WTC11 (cell line): ENCODE measurements around the gene RASL11B. TPM values are rescaled to one million over a fixed set of nuclear protein-coding genes. Genes with fewer than 3 reads are reported as not detected.
A peak's percentile ranks its signal among the peaks of the same experiment; 100 is the strongest.

Experiments used
- ARID4B ChIP-seq: sonication (generic); formaldehyde crosslinking; IDR thresholded peaks from 2 replicates; pipeline ENCODE4 v1.8.0; 2023; ENCODE audit warnings: missing genetic modification reagents, mild to moderate bottlenecking, borderline replicate concordance
- CREB1 ChIP-seq: sonication (generic); formaldehyde crosslinking; IDR thresholded peaks from 2 replicates; pipeline ENCODE4 v1.8.0; 2023; ENCODE audit warnings: mild to moderate bottlenecking, missing genetic modification reagents
- ELF4 ChIP-seq: sonication (generic); formaldehyde crosslinking; IDR thresholded peaks from 2 replicates; pipeline ENCODE4 v1.8.1; 2022; ENCODE audit warnings: low read depth, mild to moderate bottlenecking, moderate library complexity, missing genetic modification reagents
- ERG ChIP-seq: fragments of 250-450 bp; sonication (Bioruptor Pico); IDR thresholded peaks from 2 replicates; pipeline ENCODE4 v1.8.0; 2021; ENCODE audit warnings: mild to moderate bottlenecking
- ETV6 ChIP-seq: sonication (generic); formaldehyde crosslinking; IDR thresholded peaks from 2 replicates; pipeline ENCODE4 v1.8.1; 2022; ENCODE audit warnings: mild to moderate bottlenecking, missing genetic modification reagents
- FOXJ3 ChIP-seq: sonication (generic); formaldehyde crosslinking; IDR thresholded peaks from 2 replicates; pipeline ENCODE4 v1.9.0; 2021; ENCODE audit warnings: missing genetic modification reagents, mild to moderate bottlenecking, borderline replicate concordance
- FOXK1 ChIP-seq: sonication (generic); formaldehyde crosslinking; IDR thresholded peaks from 2 replicates; pipeline ENCODE4 v1.8.0; 2022; ENCODE audit warnings: mild to moderate bottlenecking, moderate library complexity, missing genetic modification reagents
- IRF2 ChIP-seq: sonication (generic); formaldehyde crosslinking; IDR thresholded peaks from 2 replicates; pipeline ENCODE4 v1.8.0; 2022; ENCODE audit warnings: low read depth, missing genetic modification reagents, borderline replicate concordance
- JUN ChIP-seq: sonication (generic); formaldehyde crosslinking; IDR thresholded peaks from 2 replicates; pipeline ENCODE4 v1.8.0; 2023; ENCODE audit warnings: mild to moderate bottlenecking, missing genetic modification reagents
- MAX ChIP-seq: sonication (generic); formaldehyde crosslinking; IDR thresholded peaks from 2 replicates; pipeline ENCODE4 v1.8.0; 2022; ENCODE audit warnings: mild to moderate bottlenecking, missing genetic modification reagents
- PREB ChIP-seq: sonication (generic); formaldehyde crosslinking; IDR thresholded peaks from 2 replicates; pipeline ENCODE4 v1.8.1; 2022; ENCODE audit warnings: mild to moderate bottlenecking, missing genetic modification reagents, moderate library complexity, borderline replicate concordance
- SMAD4 ChIP-seq: sonication (generic); formaldehyde crosslinking; IDR thresholded peaks from 2 replicates; pipeline ENCODE4 v1.8.0; 2022; ENCODE audit warnings: mild to moderate bottlenecking, missing genetic modification reagents
- TP53 ChIP-seq: sonication (generic); formaldehyde crosslinking; IDR thresholded peaks from 2 replicates; pipeline ENCODE4 v1.8.1; 2023; ENCODE audit warnings: mild to moderate bottlenecking, missing genetic modification reagents
- USF2 ChIP-seq: sonication (generic); formaldehyde crosslinking; IDR thresholded peaks from 2 replicates; pipeline ENCODE4 v1.8.1; 2023; ENCODE audit warnings: mild to moderate bottlenecking, missing genetic modification reagents, moderate library complexity
- ZBTB21 ChIP-seq: sonication (generic); formaldehyde crosslinking; IDR thresholded peaks from 2 replicates; pipeline ENCODE4 v1.8.1; 2023; ENCODE audit warnings: mild to moderate bottlenecking, missing genetic modification reagents, borderline replicate concordance
- ZNF263 ChIP-seq: sonication (generic); formaldehyde crosslinking; IDR thresholded peaks from 2 replicates; pipeline ENCODE4 v1.8.1; 2022; ENCODE audit warnings: low read depth, mild to moderate bottlenecking, moderate library complexity, missing genetic modification reagents
- ZNF281 ChIP-seq: sonication (generic); formaldehyde crosslinking; IDR thresholded peaks from 2 replicates; pipeline ENCODE4 v1.8.0; 2023; ENCODE audit warnings: mild to moderate bottlenecking, missing genetic modification reagents
- ZNF396 ChIP-seq: fragments of 250-450 bp; sonication (Bioruptor Pico); IDR thresholded peaks from 2 replicates; pipeline ENCODE4 v1.8.0; 2021; ENCODE audit warnings: mild to moderate bottlenecking, moderate library complexity, borderline replicate concordance
- ZNF671 ChIP-seq: fragments of 250-450 bp; sonication (Bioruptor Pico); IDR thresholded peaks from 2 replicates; pipeline ENCODE4 v1.8.0; 2021; ENCODE audit warnings: mild to moderate bottlenecking
- total RNA-seq: library from RNA; stranded (reverse); gene quantifications from 3 replicates; pipeline ENCODE4 v1.2.3, GENCODE V29; 2021

RASL11B gene
- total RNA-seq, 1 experiment from 2014 or later, result 58.5 TPM

GRCh38 chr4:52873861-52874343 is 11.8 kb downstream of the RASL11B start (continued):
- TF ChIP-seq ZNF281 (0 out of 2 replicates have a peak, but pooled peaks have one; percentile 57), SMAD4 (no peak), JUN (CRISPR knock-in tag) (no peak), ERG (CRISPR knock-in tag) (no peak), USF2 (no peak), PREB (CRISPR knock-in tag) (no peak), FOXK1 (0 out of 2 replicates have a peak, but pooled peaks have one; percentile 50), MAX (CRISPR knock-in tag) (peak; percentile 34; the same call in 1 of the 2 replicates), IRF2 (CRISPR knock-in tag) (no peak), ARID4B (CRISPR knock-in tag) (no peak), ZNF671 (no peak), ETV6 (peak; percentile 79; the same call in 1 of the 2 replicates), TP53 (CRISPR knock-in tag) (no peak), ZNF396 (CRISPR knock-in tag) (no peak), CREB1 (no peak), ZNF263 (no peak), ELF4 (no peak), ZBTB21 (CRISPR knock-in tag) (no peak), FOXJ3 (CRISPR knock-in tag) (no peak)
